PC-3 (cell line): Measurements from ENCODE around the gene ECHS1. TPM values are rescaled to one million over a fixed set of nuclear protein-coding genes. Genes with fewer than 3 reads are reported as not detected.
"Not testable (repeated sequence)": the region's sequence is repeated elsewhere in the genome, so short reads cannot be mapped to it uniquely, and the experiment has no call there.

Source experiments
- ATAC-seq: fragments of 200-7000 bp; cut with Tn5 transposase; 2 replicates; pipeline ENCODE4 v1.9.1; 2020; ENCODE audit warnings: mild to moderate bottlenecking, moderate library complexity
- BruUV-seq: library from RNA; stranded (reverse); fragments of 400-500 nt; replicated peaks from 2 replicates; lab custom pipeline; 2021; lab: Mats Ljungman, UMichigan
- CTCF ChIA-PET: fragments of 300-600 bp; sonication (Branson Sonifier 250); formaldehyde crosslinking; loops from one replicate; lab custom pipeline; 2022; ENCODE audit warnings: antibody characterized with exemption; lab: Charles Lee
- POLR2A ChIA-PET: fragments of 300-600 bp; sonication (Branson Sonifier 250); formaldehyde crosslinking; loops from one replicate; lab custom pipeline; 2022; ENCODE audit warnings: antibody characterized with exemption; ENCODE audit not compliant: unreplicated experiment; lab: Charles Lee
- DNase-seq: peaks from one replicate; pipeline ENCODE4 v3.0.0-alpha.2; 2015
- H2AFZ ChIP-seq: fragments of 300-600 bp; sonication (generic); 2 replicates; pipeline ENCODE4 v1.6.0; 2016; ENCODE audit warnings: antibody characterized with exemption, low read length
- H3F3A ChIP-seq: fragments of 300-600 bp; sonication (generic); one replicate; pipeline ENCODE4 v1.6.0; 2017; ENCODE audit warnings: antibody characterized with exemption, low read length, control low read depth, mild to moderate bottlenecking; ENCODE audit not compliant: unreplicated experiment
- H3K27ac ChIP-seq: fragments of 300-600 bp; sonication (generic); 2 replicates; pipeline ENCODE4 v1.5.1; 2016; ENCODE audit warnings: mild to moderate bottlenecking, low read length
- H3K27me3 ChIP-seq: fragments of 300-600 bp; sonication (generic); 2 replicates; pipeline ENCODE4 v1.6.1; 2016; ENCODE audit warnings: low read length, mixed read lengths
- H3K36me3 ChIP-seq: fragments of 300-600 bp; sonication (generic); 2 replicates; pipeline ENCODE4 v1.6.1; 2016; ENCODE audit warnings: low read depth, mixed run types, low read length, mixed read lengths
- H3K4me1 ChIP-seq: fragments of 300-600 bp; sonication (generic); 2 replicates; pipeline ENCODE4 v1.5.1; 2016; ENCODE audit warnings: low read length; ENCODE audit not compliant: insufficient read depth
- H3K4me2 ChIP-seq: fragments of 300-600 bp; sonication (generic); 2 replicates; pipeline ENCODE4 v1.6.0; 2016; ENCODE audit warnings: low read length
- H3K4me3 ChIP-seq: fragments of 300-600 bp; sonication (generic); 2 replicates; pipeline ENCODE4 v1.5.1; 2016; ENCODE audit warnings: mild to moderate bottlenecking, low read length, mixed read lengths
- H3K79me2 ChIP-seq: fragments of 300-600 bp; sonication (generic); 2 replicates; pipeline ENCODE4 v1.6.1; 2017; ENCODE audit warnings: low read length, mixed read lengths
- H3K9ac ChIP-seq: fragments of 300-600 bp; sonication (generic); 2 replicates; pipeline ENCODE4 v1.6.0; 2016; ENCODE audit warnings: mild to moderate bottlenecking, low read length
- H3K9me2 ChIP-seq: fragments of 300-600 bp; sonication (generic); replicated peaks from 2 replicates; pipeline ENCODE4 v1.6.1; 2016; ENCODE audit warnings: mixed run types, low read length, mixed read lengths
- H3K9me3 ChIP-seq: fragments of 300-600 bp; sonication (generic); 2 replicates; pipeline ENCODE4 v1.6.1; 2016; ENCODE audit warnings: low read length, mixed read lengths
- H4K20me1 ChIP-seq: fragments of 300-600 bp; sonication (generic); 2 replicates; pipeline ENCODE4 v1.6.1; 2016; ENCODE audit warnings: low read length, mixed read lengths
- CTCF ChIP-seq: fragments of 300-600 bp; sonication (generic); conservative IDR thresholded peaks from 2 replicates; pipeline ENCODE4 v1.5.1; 2017; ENCODE audit warnings: antibody characterized with exemption, low read depth, mild to moderate bottlenecking, low read length
- EZH2 ChIP-seq: fragments of 300-600 bp; sonication (generic); IDR thresholded peaks from one replicate; pipeline ENCODE4 v1.6.1; 2017; ENCODE audit warnings: antibody characterized with exemption, mild to moderate bottlenecking, low read length; ENCODE audit not compliant: unreplicated experiment
- EZH2phosphoT487 ChIP-seq: fragments of 300-600 bp; sonication (generic); IDR thresholded peaks from 2 replicates; pipeline ENCODE4 v1.6.1; 2018; ENCODE audit warnings: mild to moderate bottlenecking, antibody characterized with exemption, low read length, borderline replicate concordance
- intact Hi-C: fragments of 100-400 bp; cut with micrococcal nuclease; formaldehyde crosslinking; loops from 2 replicates; pipeline ENCODE4 v1.9.0; 2023
- total RNA-seq: library from RNA; depleted of rRNA; stranded (reverse); fragments of >200 nt; gene quantifications from 2 replicates; pipeline ENCODE4 v1.2.3, GENCODE V29; 2014

ECHS1 gene
- total RNA-seq, 1 experiment from 2014 or later = 120 TPM

GRCh38 chr10:133324857-133325260 lies 48.3 kb downstream of the ECHS1 start:
- CTCF ChIA-PET = no interaction called here
- Histone ChIP-seq H2AFZ (no peak overlapping the region), H3K27ac (no peak overlapping the region), H4K20me1 (no peaks in the 10 kb centered on the region), H3K4me3 (no peak overlapping the region), H3K4me2 (peak overlapping the region; percentile 16; the same call in 1 of the 2 replicates), H3K4me1 (peaks cover 15% of the 10 kb centered on the region), H3F3A (peaks cover 4% of the 10 kb centered on the region), H3K9me2 (no peaks in the 10 kb centered on the region), H3K79me2 (no peaks in the 10 kb centered on the region), H3K9me3 (no peaks in the 10 kb centered on the region), H3K9ac (no peak overlapping the region), H3K27me3 (peaks cover 11% of the 10 kb centered on the region; the same call in 1 of the 2 replicates), H3K36me3 (no peaks in the 10 kb centered on the region)
- TF ChIP-seq EZH2phosphoT487 (no peak), CTCF (no peak), EZH2 (no peak)
- DNase-seq (no peak), ATAC-seq (no peak)
- intact Hi-C loops = loop anchor here (10.0 kb wide), 1 partner anchor 180 kb away; no protein-coding TSS in a partner anchor
- BruUV-seq = no TSS peak
- POLR2A ChIA-PET = no interaction called here

GRCh38 chr10:133324198-133324792 lies 48.9 kb downstream of the ECHS1 start:
- no TSS peak for BruUV-seq
- H2AFZ ChIP-seq = no peak overlapping the region; the same call in 1 of the 2 replicates
- H3K36me3 ChIP-seq = no peaks in the 10 kb centered on the region
- POLR2A ChIA-PET = no interaction called here
- DNase-seq (peak; percentile 36), ATAC-seq (peak; percentile 64)
- H3K27ac ChIP-seq = no peak overlapping the region
- no peaks in the 10 kb centered on the region for H3K9me2 ChIP-seq
- peak overlapping the region; percentile 50 for H3K4me3 ChIP-seq
- intact Hi-C loops = loop anchor here (10.0 kb wide), 1 partner anchor 181 kb away; no protein-coding TSS in a partner anchor
- no peaks in the 10 kb centered on the region for H3K9me3 ChIP-seq
- no peak for TF ChIP-seq EZH2phosphoT487
- no peak for TF ChIP-seq CTCF
- TF ChIP-seq EZH2 = no peak
- H3K4me2 ChIP-seq = peak overlapping the region; percentile 59; the same call in 1 of the 2 replicates
- no peaks in the 10 kb centered on the region for H3K79me2 ChIP-seq
- H4K20me1 ChIP-seq = no peaks in the 10 kb centered on the region
- H3K27me3 ChIP-seq = peaks cover 11% of the 10 kb centered on the region; the same call in 1 of the 2 replicates
- peaks cover 4% of the 10 kb centered on the region for H3F3A ChIP-seq
- H3K9ac ChIP-seq = no peak overlapping the region
- CTCF ChIA-PET = no interaction called here
- peaks cover 15% of the 10 kb centered on the region for H3K4me1 ChIP-seq

GRCh38 chr10:133322064-133322709 lies 51.0 kb downstream of the ECHS1 start:
- H3K27me3 ChIP-seq = peaks cover 11% of the 10 kb centered on the region; the same call in 1 of the 2 replicates
- H3K9me3 ChIP-seq, H3K4me3 ChIP-seq, H3K4me1 ChIP-seq, CTCF ChIA-PET, H3K9me2 ChIP-seq, BruUV-seq, H3F3A ChIP-seq, H3K27ac ChIP-seq, H3K79me2 ChIP-seq, DNase-seq, H4K20me1 ChIP-seq, H3K9ac ChIP-seq, ATAC-seq, POLR2A ChIA-PET, H3K36me3 ChIP-seq, H3K4me2 ChIP-seq, H2AFZ ChIP-seq: not testable (repeated sequence)
- intact Hi-C loops = loop anchor here (10.0 kb wide), 1 partner anchor 183 kb away; no protein-coding TSS in a partner anchor

- H3K27ac ChIP-seq, H3F3A ChIP-seq, ATAC-seq, H4K20me1 ChIP-seq, DNase-seq, H2AFZ ChIP-seq, H3K9me3 ChIP-seq, BruUV-seq, POLR2A ChIA-PET, CTCF ChIA-PET, H3K36me3 ChIP-seq, H3K79me2 ChIP-seq, H3K4me2 ChIP-seq, H3K4me3 ChIP-seq, H3K9me2 ChIP-seq, H3K4me1 ChIP-seq, H3K27me3 ChIP-seq, H3K9ac ChIP-seq: not testable (repeated sequence)
- intact Hi-C loops = loop anchor here (10.0 kb wide), 1 partner anchor 184 kb away; no protein-coding TSS in a partner anchor
Observed at GRCh38 chr10:133320852-133321422, 52.2 kb downstream of the ECHS1 start.
